ENCODE measurements around the gene PRKRA. TPM values are rescaled to one million over a fixed set of nuclear protein-coding genes. Genes with fewer than 3 reads are reported as not detected.
A peak's percentile ranks its signal among the peaks of the same experiment; 100 is the strongest.
"Not testable (repeated sequence)": the region's sequence is repeated elsewhere in the genome, so short reads cannot be mapped to it uniquely, and the experiment has no call there.

PRKRA gene
- total RNA-seq, 1 donor from 2014 or later: 59.8 TPM

DNA sequence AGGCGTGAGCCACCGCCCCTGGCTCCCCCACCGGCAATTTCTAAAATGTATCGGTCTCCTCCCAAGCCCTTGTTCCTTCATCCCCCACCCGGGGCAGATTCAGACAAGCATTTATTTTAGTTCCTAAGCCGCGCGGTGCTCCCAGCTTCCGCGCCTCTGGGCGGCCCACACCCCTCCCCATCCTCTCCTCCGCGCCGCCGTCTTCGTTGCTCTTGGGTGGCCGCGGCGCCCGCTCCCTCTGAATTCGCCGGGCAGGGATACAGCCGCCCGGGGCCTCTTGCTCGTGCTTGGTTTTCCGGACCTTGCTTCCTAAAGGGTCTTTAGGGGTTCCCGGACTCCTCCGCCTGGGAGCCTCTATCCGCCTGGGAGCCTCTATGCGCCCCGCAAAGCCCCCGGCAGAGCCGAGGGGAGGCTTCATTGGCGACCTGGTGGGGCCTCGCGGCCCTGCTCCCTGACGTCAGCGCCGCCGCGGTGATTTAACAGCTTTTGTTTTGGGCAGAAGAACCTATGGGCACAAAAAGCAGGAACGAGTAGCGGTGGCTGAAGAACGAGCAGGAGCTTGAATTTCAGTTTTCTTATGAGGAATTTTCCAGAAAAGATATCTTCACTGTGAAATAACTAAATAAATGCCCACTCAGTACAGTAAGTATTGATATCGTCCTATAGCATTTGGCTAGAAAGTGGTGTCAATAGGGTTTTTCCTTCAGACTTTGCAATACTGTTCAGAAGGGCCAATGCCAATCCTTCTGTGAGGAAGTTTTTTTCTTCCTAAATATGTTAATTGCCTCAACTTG lies 37.3 kb downstream of the PRKRA start:
- peak; percentile 89 for DNase-seq

GRCh38 chr2:178412453-178412852 lies 38.5 kb downstream of the PRKRA start:
- not testable (repeated sequence) for DNase-seq

- DNase-seq: no peak
Observed at GRCh38 chr2:178412047-178412446, 38.9 kb downstream of the PRKRA start.

GRCh38 chr2:178409261-178409660 lies 41.7 kb downstream of the PRKRA start:
- DNase-seq: no peak

GRCh38 chr2:178404368-178404767 lies 46.6 kb downstream of the PRKRA start:
- DNase-seq: peak; percentile 85

- DNase-seq: peak; percentile 24
Observed at GRCh38 chr2:178403671-178404306, 47.2 kb downstream of the PRKRA start.

- DNase-seq: no peak
Observed at GRCh38 chr2:178401994-178402437, 49.0 kb downstream of the PRKRA start.

- peak; percentile 73 for DNase-seq
Observed at GRCh38 chr2:178397002-178397605, 53.9 kb downstream of the PRKRA start.

- DNase-seq: no peak
Observed at GRCh38 chr2:178395941-178396570, 54.9 kb downstream of the PRKRA start.

DNA sequence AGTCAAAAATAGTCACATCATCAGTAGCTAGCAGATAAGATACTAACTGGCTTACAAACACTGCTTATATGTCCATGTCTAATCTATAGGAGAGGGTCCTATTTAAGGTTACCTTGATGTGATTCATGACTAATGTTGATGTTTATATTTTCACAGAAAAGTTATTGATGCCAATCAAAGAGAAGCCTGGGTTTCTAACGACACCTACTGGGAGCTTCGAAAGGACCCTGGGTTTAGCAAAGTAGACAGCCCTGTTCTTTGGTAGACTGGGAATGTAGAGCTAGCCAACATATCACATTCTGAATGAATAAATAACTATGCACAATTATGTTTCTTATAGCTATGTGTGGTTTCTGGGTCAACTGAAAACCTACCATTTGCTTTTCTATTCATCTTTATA lies 55.7 kb downstream of the PRKRA start:
- DNase-seq: no peak

- DNase-seq: no peak
Observed at GRCh38 chr2:178394859-178395258, 56.1 kb downstream of the PRKRA start.

DNA sequence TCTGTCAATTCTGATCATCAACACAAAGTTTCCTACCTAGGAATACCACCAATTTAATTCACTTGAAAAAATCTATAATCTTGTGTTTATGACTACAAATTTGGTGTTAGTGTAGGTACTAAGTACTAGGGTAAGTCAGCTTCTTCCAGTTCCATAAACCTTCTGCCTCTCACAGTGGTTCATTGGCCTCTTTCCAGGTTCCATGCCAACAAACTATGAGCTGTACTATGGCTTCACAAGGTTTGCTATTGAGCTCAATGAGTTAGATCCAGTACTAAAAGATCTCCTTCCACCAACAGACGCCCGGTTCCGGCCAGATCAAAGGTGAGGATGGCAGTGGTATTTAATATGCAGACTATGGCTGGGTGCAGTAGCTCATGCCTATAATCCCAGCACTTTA lies 58.8 kb downstream of the PRKRA start:
- no peak for DNase-seq

DNA sequence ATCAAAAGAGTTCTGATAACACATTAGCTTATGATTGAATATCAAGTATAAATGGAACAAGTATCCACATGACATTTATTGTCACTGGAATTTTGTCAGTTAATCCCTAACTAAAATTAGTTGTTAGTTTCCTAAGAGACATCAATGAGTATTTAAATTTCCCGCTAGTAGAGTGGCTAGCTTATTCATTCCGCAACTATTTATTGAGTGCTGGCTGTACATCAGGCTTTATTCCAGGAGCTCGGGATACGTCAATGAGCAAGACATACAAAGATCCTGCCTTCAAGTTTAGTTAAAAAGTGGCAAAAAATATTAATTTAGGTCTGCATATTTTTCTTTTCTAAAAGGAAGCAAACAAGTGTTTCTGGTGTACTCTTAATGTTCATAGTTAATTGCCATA lies 59.3 kb downstream of the PRKRA start:
- DNase-seq: no peak

DNA sequence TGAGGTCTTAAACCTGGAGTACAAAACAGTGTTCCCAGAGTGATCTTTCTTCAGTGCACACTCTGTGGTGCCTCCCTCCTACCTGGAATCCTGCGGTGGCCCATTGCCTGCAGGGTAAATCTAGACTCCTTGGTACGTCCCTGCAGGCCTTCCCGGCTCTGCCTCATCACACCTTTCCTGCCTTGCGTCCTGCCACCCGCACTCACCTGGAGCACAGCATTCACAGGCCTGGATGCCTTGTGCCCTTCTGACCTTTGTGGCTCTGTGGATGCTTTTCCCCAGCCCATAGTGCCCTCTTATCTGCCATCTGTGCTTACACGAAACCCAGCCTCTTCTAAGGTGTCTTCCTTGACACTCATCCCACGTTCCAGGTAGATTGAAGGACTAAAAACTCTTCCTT lies 62.7 kb downstream of the PRKRA start:
- DNase-seq: no peak

DNA sequence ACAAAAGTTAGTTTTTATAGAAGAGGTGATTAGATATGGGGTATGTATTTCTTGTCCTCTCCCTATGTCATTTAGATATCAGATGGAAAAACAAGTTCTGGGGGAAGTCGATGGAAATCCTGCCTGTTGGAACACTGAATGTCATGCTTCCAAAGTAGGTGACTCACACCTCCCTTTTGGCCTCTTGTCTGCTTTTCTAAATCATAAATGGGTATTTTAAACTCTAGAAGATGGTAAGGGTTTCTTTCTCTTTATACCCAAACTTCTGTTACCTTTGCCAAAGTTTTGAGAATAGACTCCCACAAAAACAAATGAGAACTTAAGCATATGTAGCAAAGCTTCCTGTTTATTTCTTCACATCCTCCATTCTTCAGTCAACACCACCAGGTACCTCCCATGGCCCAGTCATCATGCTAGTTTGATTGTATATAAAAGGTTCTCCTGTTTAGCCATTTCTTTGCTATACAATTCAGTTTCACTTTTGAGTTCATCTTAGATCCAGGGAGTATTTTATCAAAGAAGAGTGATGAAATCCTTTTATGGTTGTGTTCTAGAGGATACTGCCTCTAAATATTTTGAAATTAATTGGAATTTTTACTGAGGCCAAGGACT lies 63.9 kb downstream of the PRKRA start:
- DNase-seq: no peak

GRCh38 chr2:178385595-178386148 lies 65.3 kb downstream of the PRKRA start:
- no peak for DNase-seq

- no peak for DNase-seq
Observed at GRCh38 chr2:178383718-178384117, 67.3 kb downstream of the PRKRA start.

Other genes with a start within 250 kb of the PRKRA start
- 2.8 TPM for gene PJVK, start 203 bp upstream of the PRKRA start, total RNA-seq
- 49.1 TPM for gene FKBP7, start 27.4 kb upstream of the PRKRA start, total RNA-seq
- gene PLEKHA3, start 29.3 kb upstream of the PRKRA start, total RNA-seq: 10.3 TPM

Data from tongue (tissue), 2 donors.